Stimulated activated CD4-positive, alpha-beta T cell treated with anti-CD3 and anti-CD28 coated beads, Interleukin-1b, Interleukin-23, amount 100 ng/mL, for 24 hours (primary cell): Measurements from ENCODE around the gene NECTIN1.
A peak's percentile ranks its signal among the peaks of the same experiment; 100 is the strongest.

ENCODE experiments used
- DNase-seq, 4 experiments: peaks; one replicate each; pipeline ENCODE4 v3.0.0-alpha.2; 2020; ENCODE audit warnings: low read depth in 4 of 4, low spot score in 1 of 4

The NECTIN1 gene

DNA sequence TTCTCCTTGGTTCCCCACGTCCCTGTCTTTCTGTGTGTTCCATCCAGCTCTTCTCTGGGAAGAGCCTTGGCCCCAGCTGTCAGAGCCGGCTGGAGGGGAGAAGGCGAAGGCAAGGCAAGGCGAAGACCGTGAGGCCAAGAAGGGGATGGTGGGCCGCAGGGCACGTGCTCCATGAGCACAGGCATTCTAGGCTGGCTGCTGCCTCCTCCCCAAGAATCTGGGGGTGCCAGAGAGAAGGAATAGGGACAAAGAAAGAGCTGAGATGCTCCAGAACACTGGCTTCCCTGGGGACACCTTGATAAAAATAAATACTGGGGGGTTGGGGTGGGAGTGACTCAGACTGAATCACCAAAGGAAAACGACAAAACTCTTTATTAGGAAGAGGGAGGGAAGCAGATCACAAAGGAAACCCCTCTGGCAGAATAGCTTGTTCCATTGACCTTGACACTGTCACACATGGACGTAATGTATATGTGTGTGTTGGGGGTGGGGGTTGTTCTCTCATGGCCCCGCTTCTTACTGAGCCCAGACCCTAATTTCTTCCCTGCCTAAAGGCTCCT, 52.5 kb downstream of the NECTIN1 start:
- DNase-seq: no peak

- peak in 2 of 4 experiments; percentile 25 to 39 for DNase-seq
Measured at GRCh38 chr11:119673759-119674336, 55.2 kb downstream of the NECTIN1 start.

DNA sequence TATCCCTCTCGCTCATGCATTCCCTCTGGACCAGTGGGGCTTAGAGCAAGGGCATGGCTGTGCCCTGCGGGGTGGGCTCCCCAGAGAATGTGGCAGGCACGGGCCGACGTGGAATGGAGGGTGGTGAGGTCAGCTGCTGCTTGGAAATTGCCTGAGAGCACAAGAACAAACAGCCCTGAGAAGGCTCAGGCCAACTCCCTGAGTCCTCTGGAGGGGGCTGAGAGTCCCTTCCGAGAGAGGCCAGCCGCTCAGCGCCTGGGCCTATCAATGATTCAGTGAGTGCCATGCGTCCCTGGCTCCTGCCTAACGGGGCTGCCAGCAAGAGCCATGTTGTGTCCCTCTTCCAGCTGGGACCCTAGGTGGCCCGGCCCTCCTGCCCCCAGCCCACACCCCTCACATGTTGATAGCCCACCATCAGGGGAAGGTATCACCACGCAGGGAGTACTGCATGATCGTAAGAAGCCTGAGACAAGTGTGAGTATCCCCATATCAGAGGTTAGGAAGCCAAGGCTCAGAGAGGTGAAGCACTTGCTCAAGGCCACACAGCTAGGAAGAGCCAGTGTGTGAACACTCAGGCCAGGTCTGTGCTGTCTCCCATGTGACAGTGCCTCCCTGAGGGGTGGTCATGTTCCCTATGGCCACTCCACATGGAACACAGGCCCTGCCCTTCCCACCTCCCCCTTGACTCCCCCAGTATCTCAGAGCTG, 55.8 kb downstream of the NECTIN1 start:
- no peak for DNase-seq

DNA sequence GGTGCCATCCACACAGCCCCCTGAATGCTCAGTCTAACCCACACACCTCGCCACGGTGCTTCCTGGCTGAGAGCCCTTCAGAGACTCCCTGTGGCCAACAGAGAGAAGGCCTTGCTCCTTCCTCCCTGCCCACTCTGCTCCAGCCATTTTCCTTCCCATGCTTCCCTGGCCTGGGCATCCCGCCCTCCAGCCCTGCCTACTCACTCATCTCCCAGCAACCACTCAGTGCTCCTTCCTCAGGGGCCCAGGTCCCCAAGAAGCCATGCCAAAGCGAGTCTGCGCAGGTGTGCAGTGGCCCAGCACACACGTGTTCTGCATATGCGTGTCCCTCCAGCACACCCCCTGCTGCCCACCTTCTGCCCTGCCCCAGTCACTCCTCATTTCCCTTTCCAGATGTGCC, 56.4 kb downstream of the NECTIN1 start:
- DNase-seq: no peak

GRCh38 chr11:119671561-119672015, 57.4 kb downstream of the NECTIN1 start:
- DNase-seq: no peak

DNA sequence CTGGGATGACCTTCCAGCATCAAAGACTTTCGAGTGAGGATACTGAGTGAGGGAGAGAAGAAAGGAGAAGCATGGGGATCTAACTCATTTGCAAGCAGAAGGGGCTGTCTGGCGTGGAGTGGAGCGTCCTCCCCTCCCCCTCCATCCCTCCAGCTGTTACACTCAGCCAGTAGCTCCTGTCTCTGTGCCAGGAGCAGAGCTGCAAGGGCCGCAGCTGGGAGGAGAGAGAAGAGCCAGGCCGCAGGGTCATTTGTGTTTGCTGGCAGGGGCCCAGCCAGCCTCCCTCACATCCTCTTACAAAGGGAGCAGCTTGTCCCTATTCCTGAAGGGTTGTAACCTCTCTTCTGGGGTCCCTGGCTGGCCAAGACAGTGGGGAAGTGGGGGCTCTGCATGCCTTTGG, 57.9 kb downstream of the NECTIN1 start:
- DNase-seq: no peak

- no peak for DNase-seq
Measured at GRCh38 chr11:119669487-119669886, 59.5 kb downstream of the NECTIN1 start.

DNA sequence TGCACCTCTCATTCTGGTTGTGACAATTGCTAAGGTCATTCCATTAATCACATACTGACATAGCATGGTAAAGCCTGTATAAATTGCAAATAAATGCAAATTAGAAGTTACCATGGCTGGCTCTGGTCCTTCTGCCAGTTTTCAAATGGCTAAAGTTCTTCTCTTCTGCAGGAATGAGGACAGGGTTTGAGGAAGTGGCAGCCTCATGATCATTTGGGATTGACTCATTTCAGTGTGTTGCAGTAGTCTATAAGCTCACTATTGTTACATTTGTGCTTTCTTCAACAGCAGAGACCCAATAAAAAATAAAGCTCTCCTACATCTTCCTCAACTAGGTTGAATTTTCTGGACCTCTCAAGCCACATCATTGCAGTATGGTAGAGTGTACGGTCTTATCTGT, 60.3 kb downstream of the NECTIN1 start:
- no peak for DNase-seq

- DNase-seq: peak; percentile 21 to 46 (median 41)
Measured at GRCh38 chr11:119666463-119667131, 62.4 kb downstream of the NECTIN1 start.

DNA sequence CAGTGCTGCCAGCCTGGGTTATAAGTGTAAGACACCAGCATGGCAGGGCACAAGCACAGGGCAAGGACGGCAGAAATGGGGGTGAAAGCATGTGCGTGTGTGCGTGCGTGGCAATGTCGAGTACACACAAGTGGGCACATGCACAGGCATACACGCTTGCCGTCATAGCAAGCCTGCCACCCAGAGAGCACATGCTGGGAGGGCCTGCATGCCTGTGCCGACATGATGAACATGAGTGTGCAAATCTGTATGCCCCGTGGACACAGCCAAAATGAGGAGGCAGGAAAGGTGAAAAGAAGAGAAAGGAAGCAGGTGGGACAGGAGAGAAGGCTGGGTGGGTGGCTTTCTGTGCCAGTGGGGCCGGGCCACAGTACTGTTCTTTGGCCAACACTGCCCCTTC, 62.9 kb downstream of the NECTIN1 start:
- DNase-seq: no peak

GRCh38 chr11:119664701-119665420, 64.1 kb downstream of the NECTIN1 start:
- no peak for DNase-seq

DNA sequence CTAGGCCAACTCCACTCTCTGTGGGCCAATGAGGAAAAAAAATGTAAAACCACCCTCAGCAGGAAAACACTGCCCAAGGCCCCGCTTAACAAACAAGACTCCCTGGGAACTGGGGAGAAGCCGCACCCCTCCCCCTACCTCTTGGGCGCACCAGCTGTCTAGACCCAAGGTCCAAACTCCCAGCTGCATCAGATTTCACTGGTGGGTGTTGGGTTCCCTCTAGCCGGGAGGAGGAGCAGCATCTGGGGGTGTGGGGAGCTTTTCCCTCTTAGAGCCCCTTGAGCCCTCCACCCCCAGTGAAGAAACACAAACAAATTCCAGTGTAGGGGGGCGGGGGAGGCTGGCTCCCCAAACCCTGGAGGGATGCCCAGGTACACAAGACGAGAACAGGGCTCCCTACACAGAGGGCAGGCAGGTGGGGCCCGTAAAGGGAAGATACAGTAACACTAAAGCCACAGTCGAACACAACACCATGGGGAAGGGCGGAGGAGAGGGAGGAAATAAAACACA, 64.9 kb downstream of the NECTIN1 start:
- DNase-seq: no peak

- no peak for DNase-seq
Measured at GRCh38 chr11:119663279-119663678, 65.7 kb downstream of the NECTIN1 start.

- DNase-seq: no peak
Measured at GRCh38 chr11:119661226-119661625, 67.8 kb downstream of the NECTIN1 start.

DNA sequence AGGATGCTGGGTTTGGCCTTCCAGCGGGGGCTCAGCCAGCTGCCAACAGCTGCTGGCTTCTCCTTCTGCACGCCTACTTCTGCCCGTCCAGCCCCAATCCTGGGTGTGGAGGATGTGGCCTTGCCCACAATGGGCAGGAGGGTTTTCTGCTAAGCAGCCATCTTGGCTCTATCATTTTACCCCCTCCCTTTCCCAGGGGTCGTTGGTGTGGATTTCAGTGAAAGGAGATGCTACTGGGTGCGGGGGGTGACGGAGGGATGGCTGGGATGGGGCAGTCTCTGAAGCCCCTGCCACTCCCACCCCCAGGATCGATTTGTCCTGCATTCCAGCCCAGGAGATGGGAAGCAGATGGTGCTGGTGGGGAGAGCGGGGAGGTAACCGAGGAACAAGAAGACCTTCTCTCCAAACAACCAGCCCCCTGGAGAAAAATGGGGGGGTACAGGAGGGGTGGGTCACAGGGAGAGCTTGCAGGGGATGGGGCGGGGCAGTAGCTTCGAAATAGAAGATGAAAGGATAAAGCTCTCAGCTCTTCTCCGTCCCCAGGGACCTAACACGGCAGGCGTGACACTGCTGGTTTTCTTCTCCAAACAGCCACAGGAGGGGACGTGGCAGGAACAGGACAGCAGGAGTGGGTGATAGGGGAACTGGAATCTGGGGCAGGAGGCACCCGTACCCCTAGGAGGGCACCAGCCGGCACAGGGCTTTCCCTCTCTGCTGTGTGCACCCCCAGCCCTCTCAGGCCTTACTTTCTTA, 68.9 kb downstream of the NECTIN1 start:
- DNase-seq: no peak

GRCh38 chr11:119652907-119653659, 75.9 kb downstream of the NECTIN1 start:
- DNase-seq: no peak

GRCh38 chr11:119651802-119652584, 77.0 kb downstream of the NECTIN1 start:
- no peak for DNase-seq

DNA sequence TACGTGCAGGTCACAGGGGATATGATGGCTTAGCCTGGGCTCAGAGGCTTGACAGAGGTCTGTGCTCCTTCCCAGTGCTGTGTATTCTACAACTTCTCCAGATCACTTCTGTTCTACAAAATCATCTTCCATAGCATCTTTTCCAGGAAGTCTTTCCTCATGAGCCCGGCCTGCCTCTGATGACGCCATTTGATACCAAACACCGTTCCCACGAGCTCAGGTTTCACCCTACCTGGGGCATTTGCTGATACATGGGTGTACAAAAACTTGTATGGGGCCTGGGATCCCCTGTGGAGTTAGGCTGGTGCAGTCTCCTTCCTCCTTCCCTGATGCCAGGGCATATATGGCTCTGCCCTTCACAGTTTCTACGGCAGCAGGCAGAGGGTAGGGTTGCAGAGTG, 78.7 kb downstream of the NECTIN1 start:
- DNase-seq: no peak

DNA sequence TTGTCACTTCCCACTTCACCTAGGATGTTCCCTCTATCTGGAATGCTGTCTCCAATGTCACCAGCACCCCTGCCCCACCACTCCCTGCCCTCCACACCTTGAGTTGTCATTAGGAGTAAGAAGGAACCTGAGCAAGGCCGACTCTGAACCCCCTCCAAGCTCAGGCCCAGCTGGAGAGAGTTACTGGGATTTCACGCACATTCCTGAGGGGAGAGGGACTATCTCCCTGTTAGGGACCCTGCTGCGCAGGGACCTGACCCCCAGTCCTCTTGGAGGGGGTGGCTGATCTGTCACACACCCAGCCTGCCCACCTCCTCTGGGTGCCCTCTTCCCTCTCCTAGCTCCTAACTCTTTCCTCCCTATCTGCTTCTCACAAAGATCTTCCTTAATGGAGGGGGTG, 81.7 kb downstream of the NECTIN1 start:
- DNase-seq: no peak
